GM21381 (cell line): ENCODE results near the gene POLD4.

ENCODE experiments used
- ATAC-seq: cut with Tn5 transposase; IDR thresholded peaks from one replicate; pipeline ENCODE4 v1.9.1; 2021; ENCODE audit warnings: mild to moderate bottlenecking, moderate library complexity; ENCODE audit not compliant: unreplicated experiment

The POLD4 gene

GRCh38 chr11:67389477-67389876 is 36.1 kb upstream of the POLD4 start:
- no peak for ATAC-seq

GRCh38 chr11:67387518-67387917 is 34.2 kb upstream of the POLD4 start:
- ATAC-seq: no peak

GRCh38 chr11:67387069-67387468 is 33.7 kb upstream of the POLD4 start:
- no peak for ATAC-seq

- ATAC-seq: no peak
Observed at GRCh38 chr11:67384851-67385366, 31.6 kb upstream of the POLD4 start.

GRCh38 chr11:67382276-67383136 is 29.2 kb upstream of the POLD4 start:
- no peak for ATAC-seq

GRCh38 chr11:67381244-67381972 is 28.1 kb upstream of the POLD4 start:
- ATAC-seq: no peak

GRCh38 chr11:67379061-67380058 is 26.0 kb upstream of the POLD4 start:
- ATAC-seq: no peak

- no peak for ATAC-seq
Observed at GRCh38 chr11:67378544-67378943, 25.2 kb upstream of the POLD4 start.

- ATAC-seq: no peak
Observed at GRCh38 chr11:67376873-67377808, 23.8 kb upstream of the POLD4 start.

- no peak for ATAC-seq
Observed at GRCh38 chr11:67376063-67376820, 22.9 kb upstream of the POLD4 start.

- ATAC-seq: no peak
Observed at GRCh38 chr11:67375320-67376055, 22.1 kb upstream of the POLD4 start.

- ATAC-seq: no peak
Observed at GRCh38 chr11:67374571-67375281, 21.4 kb upstream of the POLD4 start.

- no peak for ATAC-seq
Observed at GRCh38 chr11:67373648-67374570, 20.6 kb upstream of the POLD4 start.

GRCh38 chr11:67372993-67373647 is 19.8 kb upstream of the POLD4 start, which contains the start of gene CLCF1:
Gene CLCF1 (minus strand): TSS chr11:67373598. CDS start chr11:67373539, 59 bp downstream.
- no peak for ATAC-seq

GRCh38 chr11:67372321-67372992 is 19.1 kb upstream of the POLD4 start:
- ATAC-seq: no peak
